ENCODE results near the gene NFE2L2.

DNA sequence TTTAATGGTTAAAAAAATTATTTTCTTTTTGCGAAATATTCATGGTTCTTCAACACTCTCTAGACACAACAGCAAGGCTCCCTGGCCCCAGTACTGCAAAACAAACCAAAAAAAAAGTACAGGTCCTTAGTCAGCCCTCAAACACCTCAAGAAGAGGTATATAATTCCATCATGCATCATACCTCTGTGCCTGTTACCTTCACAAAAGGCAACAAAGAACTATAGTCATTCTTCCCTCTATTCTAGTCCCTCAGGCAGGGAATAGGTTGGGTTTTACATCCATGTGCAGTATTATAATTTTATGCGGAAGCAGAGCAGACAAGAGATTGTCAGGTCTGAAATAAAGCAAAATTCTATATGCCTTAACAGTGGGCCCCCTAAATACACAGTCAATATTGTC, 8.5 kb downstream of the NFE2L2 start:
- TF ChIP-seq SUZ12 (IDR thresholded peaks at IDR 0.05; ENCODE audit: extremely low read depth, insufficient read depth, insufficient read length), result no peak
- TF ChIP-seq ZNF274 (IDR thresholded peaks at IDR 0.05; ENCODE audit: low read depth, low read length), result no peak
